Esophagus squamous epithelium (tissue), 5 donors: ENCODE results near the gene PRELID1. TPM values are rescaled to one million over a fixed set of nuclear protein-coding genes. Genes with fewer than 3 reads are reported as not detected.

Experiments used
- DNase-seq: peaks from one replicate; lab custom pipeline; 2025; lab: John Stamatoyannopoulos, UW
- H3K27ac ChIP-seq, 4 donors: fragments of 200-600 bp; sonication (generic); one replicate each; pipeline ENCODE4 v1.5.1; 2016 to 2019; ENCODE audit warnings: mild to moderate bottlenecking in 1 of 4
- H3K27me3 ChIP-seq, 4 donors: fragments of 200-600 bp; sonication (generic); 1 replicate in 3 of 4; 2 replicates in 1 of 4; pipeline versions ENCODE4 v1.5.1 to v1.6.0; 2017 to 2021; ENCODE audit warnings: antibody characterized with exemption in 1 of 4
- H3K36me3 ChIP-seq, 3 donors: fragments of 200-600 bp; sonication (generic); one replicate each; pipeline ENCODE4 v1.5.1; 2016 to 2019
- H3K4me1 ChIP-seq, 3 donors: fragments of 200-600 bp; sonication (generic); one replicate each; pipeline ENCODE4 v1.5.1; 2017 to 2019
- H3K4me3 ChIP-seq, 4 donors: fragments of 200-600 bp; sonication (generic); 1 replicate in 3 of 4; 2 replicates in 1 of 4; pipeline ENCODE4 v1.5.1; 2016 to 2019; ENCODE audit warnings: mild to moderate bottlenecking in 2 of 4, moderate library complexity in 1 of 4
- H3K9me3 ChIP-seq, 3 donors: fragments of 200-600 bp; sonication (generic); one replicate each; pipeline ENCODE4 v1.5.1; 2016 to 2019
- POLR2A ChIP-seq, 4 donors: fragments of 450-650 bp; IDR thresholded peaks; one replicate each; pipeline ENCODE4 v1.6.1; 2017; ENCODE audit warnings: antibody characterized with exemption in 4 of 4, mild to moderate bottlenecking in 4 of 4, moderate library complexity in 3 of 4
- WGBS, 2 donors: methylation state at CpG; one replicate each; pipeline ENCODE4 v1.1.5; 2018; 5-methylcytosine and 5-hydroxymethylcytosine counted together
- intact Hi-C: fragments of 100-400 bp; cut with DNase I; formaldehyde crosslinking; loops from one replicate; pipeline ENCODE4 v1.15.0; 2022
- total RNA-seq, 4 donors: library from RNA; depleted of rRNA; stranded (reverse); fragments of >200 nt; gene quantifications; one replicate each; pipeline ENCODE4 v1.1.0, GENCODE V29; 2016
- TF ChIP-seq, protein P1 (sequence below), 6 experiments: fragments of 450-650 bp in 4 of 6; fragments of 200-600 bp in 2 of 6; sonication (generic) in 2 of 6; IDR thresholded peaks; one replicate each; pipeline ENCODE4 v1.5.1; 2016 to 2019; ENCODE audit warnings: antibody characterized with exemption in 6 of 6, mild to moderate bottlenecking in 4 of 6, moderate library complexity in 4 of 6
- donor health status: DM: yes; HTN: yes; CAD: no.

PRELID1 gene
- total RNA-seq, 4 donors from 2014 or later = 88.7 to 184 (median 108) TPM

DNA sequence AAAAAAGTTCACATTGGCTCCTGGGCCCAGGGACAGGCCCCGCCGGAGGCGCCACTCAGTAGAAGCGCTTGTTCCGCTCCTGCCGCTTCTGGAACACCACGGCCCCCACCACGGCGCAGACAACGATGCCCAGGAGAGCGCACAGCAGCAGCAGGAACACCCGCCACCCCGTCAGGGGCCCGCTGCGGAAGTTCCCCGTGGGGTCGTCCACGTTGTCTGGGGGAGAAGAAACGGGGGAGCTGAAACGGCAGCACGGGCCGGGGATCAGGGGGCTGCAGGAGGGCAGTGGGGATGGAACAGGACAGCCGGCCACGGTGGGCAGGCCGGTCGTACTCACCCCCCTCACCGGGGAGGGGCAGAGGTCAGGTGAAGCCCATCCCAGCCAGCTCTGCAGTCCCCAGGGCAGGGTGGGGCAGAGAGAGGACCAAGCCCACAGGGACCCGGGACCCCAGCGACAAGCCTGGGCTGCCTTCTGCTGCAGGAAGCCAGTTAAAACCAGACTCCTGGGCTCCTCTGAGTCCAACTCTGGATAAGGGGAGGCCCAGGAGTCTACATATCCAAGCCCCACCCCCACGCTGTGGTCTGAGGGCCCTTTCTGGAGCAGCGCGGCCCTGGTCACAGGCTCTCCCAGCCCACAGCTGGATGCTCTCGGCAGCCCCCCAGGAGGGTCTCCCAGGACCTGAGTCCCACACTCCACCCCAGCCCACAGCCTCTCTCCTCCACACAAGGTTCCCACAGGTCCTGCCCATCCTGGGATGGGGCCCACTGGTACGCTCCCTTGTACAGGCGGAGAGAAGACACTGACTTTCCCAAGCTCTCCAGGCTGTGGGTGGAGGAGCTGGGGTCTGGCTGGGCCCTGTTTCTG, 28.7 kb downstream of the PRELID1 start:
- TF ChIP-seq, protein P1, sequence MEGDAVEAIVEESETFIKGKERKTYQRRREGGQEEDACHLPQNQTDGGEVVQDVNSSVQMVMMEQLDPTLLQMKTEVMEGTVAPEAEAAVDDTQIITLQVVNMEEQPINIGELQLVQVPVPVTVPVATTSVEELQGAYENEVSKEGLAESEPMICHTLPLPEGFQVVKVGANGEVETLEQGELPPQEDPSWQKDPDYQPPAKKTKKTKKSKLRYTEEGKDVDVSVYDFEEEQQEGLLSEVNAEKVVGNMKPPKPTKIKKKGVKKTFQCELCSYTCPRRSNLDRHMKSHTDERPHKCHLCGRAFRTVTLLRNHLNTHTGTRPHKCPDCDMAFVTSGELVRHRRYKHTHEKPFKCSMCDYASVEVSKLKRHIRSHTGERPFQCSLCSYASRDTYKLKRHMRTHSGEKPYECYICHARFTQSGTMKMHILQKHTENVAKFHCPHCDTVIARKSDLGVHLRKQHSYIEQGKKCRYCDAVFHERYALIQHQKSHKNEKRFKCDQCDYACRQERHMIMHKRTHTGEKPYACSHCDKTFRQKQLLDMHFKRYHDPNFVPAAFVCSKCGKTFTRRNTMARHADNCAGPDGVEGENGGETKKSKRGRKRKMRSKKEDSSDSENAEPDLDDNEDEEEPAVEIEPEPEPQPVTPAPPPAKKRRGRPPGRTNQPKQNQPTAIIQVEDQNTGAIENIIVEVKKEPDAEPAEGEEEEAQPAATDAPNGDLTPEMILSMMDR (IDR thresholded peaks at IDR 0.05) = no peak
- TF ChIP-seq POLR2A (IDR thresholded peaks at IDR 0.05) = no peak
- Histone ChIP-seq H3K4me3 (no peak overlapping the region), H3K4me1 (peaks cover 0 to 11% (median 4%) of the 10 kb centered on the region in 3 donors), H3K36me3 (peaks cover 43 to 100% (median 65%) of the 10 kb centered on the region in 3 donors), H3K27ac (no peak overlapping the region), H3K9me3 (no peaks in the 10 kb centered on the region), H3K27me3 (no peaks in the 10 kb centered on the region)
- intact Hi-C loops = no loop called here
- 82 to 90% methylated on average over 16 to 25 of the region's 35 CpGs for WGBS, 2 donors
- DNase-seq = no peak

DNA sequence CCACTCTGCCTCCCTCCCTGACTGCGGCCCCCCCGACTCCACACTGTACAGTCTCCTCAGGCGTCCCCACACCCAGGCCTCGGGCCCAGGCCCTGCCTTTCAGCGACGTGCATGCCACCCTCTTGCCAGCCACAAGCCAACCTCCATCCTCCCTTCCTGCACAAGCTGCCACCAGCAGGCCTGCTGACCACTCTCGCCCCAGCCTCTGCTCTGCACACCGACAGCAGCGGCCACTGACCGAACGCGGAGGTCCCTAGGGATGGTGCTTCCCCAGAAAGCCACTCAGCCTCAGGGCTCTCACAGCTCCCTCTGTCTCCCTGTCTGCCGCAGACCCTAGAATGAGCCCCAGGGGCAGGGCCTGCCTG, 29.3 kb downstream of the PRELID1 start:
- Histone ChIP-seq H3K27ac (no peak overlapping the region), H3K27me3 (no peaks in the 10 kb centered on the region), H3K9me3 (no peaks in the 10 kb centered on the region), H3K36me3 (peaks cover 49 to 100% (median 71%) of the 10 kb centered on the region in 3 donors), H3K4me3 (no peak overlapping the region), H3K4me1 (peaks cover 0 to 7% (median 4%) of the 10 kb centered on the region in 3 donors)
- WGBS, 2 donors = 90% methylated on average over 4 to 7 of the region's 13 CpGs
- DNase-seq = no peak
- TF ChIP-seq POLR2A (IDR thresholded peaks at IDR 0.05) = no peak
- intact Hi-C loops = no loop called here

DNA sequence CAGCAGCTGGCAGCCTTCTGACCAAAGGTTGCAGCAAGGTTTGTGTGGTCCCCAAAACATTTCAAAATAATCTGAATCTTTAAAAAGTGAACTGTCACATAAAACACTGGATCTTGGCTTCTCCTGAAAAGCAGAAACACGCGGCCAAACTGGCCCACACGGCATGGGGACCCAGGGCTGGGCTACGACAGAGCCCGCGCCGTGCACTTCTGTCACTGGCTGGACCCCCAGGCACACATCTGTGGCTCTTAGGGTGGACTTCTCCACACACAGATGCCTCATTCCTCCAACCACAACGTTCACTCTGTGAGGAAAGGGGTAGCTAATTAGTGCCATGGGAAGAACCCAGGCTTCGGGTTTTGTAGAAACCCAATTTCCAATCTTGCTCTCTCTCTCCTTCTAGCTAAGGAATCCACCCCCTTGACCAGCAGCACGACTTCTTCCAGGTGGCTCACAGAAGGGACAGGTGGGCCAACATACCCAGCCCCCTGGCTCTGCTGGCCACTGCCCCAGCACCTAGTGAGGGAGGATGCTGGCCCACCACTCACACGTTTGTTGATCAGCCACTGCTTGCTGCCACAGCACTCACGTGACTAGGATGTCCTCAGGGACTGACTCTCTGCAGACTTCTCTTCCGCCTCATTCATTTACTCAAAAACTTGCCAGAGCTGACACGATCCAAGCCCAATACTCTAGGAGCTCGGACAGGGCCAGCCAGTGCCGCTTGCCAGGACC, 30.0 kb downstream of the PRELID1 start:
- no peaks in the 10 kb centered on the region for H3K4me1 ChIP-seq
- peaks cover 55 to 100% (median 75%) of the 10 kb centered on the region in 3 donors for H3K36me3 ChIP-seq
- no peak overlapping the region for H3K27ac ChIP-seq
- WGBS, 2 donors = 86 to 91% methylated on average over 11 to 14 of the region's 16 CpGs
- intact Hi-C loops = no loop called here
- H3K27me3 ChIP-seq = no peaks in the 10 kb centered on the region
- TF ChIP-seq POLR2A (IDR thresholded peaks at IDR 0.05) = no peak
- TF ChIP-seq, protein P1 (IDR thresholded peaks at IDR 0.05) = no peak
- no peaks in the 10 kb centered on the region for H3K9me3 ChIP-seq
- no peak for DNase-seq
- no peak overlapping the region for H3K4me3 ChIP-seq

DNA sequence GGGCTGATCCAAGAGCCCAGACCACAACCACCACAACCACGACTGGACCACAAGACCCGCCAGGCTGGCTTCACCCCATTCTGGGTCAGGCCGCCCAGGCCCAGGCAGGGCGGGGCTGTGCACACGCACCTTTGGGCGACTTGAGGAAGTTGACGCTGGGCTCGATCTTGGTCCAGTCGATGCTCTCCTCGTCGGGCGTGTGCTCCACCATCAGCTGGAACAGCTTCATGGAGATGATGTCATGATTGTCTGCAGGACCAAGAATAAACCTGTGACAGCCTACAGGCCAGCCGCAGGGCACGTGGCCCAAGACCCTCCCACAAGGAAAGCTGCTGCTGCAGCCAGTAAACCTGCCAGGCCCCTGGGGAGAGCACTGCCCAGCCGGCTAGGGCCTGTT, 30.6 kb downstream of the PRELID1 start:
- H3K4me3 ChIP-seq = no peak overlapping the region
- no peak for DNase-seq
- 60 to 78% methylated on average over 1 to 4 of the region's 15 CpGs for WGBS, 2 donors
- no peaks in the 10 kb centered on the region for H3K27me3 ChIP-seq
- H3K36me3 ChIP-seq = peaks cover 55 to 100% (median 75%) of the 10 kb centered on the region in 3 donors
- H3K4me1 ChIP-seq = peaks cover 0 to 5% (median 0%) of the 10 kb centered on the region in 3 donors
- no peak for TF ChIP-seq POLR2A (IDR thresholded peaks at IDR 0.05)
- TF ChIP-seq, protein P1 (IDR thresholded peaks at IDR 0.05) = no peak
- no peak overlapping the region for H3K27ac ChIP-seq
- intact Hi-C loops = no loop called here
- H3K9me3 ChIP-seq = no peaks in the 10 kb centered on the region

DNA sequence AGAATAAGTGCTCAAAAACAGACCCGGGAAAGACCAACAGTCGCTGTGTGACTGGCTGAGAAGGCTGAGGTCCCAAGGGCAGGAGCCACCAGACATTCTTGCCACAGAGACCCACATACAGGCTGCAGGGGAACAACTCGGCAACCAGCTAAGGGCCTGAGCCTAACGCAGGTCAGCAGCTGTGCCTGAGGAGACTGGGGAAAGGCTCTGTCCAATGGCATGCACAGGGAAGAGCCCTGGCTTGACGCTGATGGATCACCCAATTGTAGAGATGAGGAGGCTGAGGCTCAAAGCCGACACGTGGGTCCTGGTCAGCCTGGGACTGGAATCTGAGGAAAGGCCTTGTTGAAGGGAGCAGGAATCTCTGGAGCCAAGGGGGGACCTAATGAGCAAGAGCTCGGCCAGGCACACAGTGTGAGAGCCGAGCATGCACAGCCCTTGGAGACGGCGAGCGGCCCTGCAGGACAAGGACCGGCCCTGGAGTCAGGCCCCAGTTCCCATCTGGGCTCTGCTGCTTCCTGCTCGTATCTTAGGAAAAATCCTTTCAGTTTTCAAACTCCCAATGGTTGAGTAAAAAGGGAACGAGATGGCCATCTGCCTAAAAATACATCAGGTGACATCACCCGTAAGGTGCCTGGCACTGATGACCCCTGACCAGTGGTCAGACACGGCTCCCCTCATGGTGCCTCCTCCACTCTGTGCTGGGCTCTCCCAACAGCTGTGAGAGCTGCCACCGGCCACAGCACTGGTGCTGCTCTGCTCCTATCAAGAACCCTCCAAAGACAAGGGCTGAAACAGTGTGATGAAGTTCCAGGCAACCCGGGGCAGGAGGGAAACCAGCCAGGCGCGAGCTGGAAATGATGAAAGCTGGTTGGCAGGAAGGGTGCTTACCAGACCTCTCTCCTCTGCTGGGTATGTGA, 31.4 kb downstream of the PRELID1 start:
- Histone ChIP-seq H3K9me3 (no peaks in the 10 kb centered on the region), H3K4me1 (peaks cover 0 to 13% (median 0%) of the 10 kb centered on the region in 3 donors), H3K27me3 (no peaks in the 10 kb centered on the region), H3K27ac (no peak overlapping the region), H3K4me3 (no peak overlapping the region), H3K36me3 (peaks cover 53 to 100% (median 73%) of the 10 kb centered on the region in 3 donors)
- DNase-seq = no peak
- WGBS, 2 donors = 84 to 89% methylated on average over 13 of the region's 21 CpGs
- TF ChIP-seq, protein P1 (IDR thresholded peaks at IDR 0.05) = no peak
- no peak for TF ChIP-seq POLR2A (IDR thresholded peaks at IDR 0.05)
- intact Hi-C loops = no loop called here
